Activated CD4-positive, alpha-beta T cell treated with anti-CD3 and anti-CD28 coated beads, Interleukin-2, amount 10 ng/mL, durations not matched to agents 24 days and 14 days (primary cell): Measurements from ENCODE around the gene BMPR1B. TPM values are rescaled to one million over a fixed set of nuclear protein-coding genes. Genes with fewer than 3 reads are reported as not detected.

Experiments used
- DNase-seq: peaks from one replicate; pipeline ENCODE4 v3.0.0; 2022
- H3K27ac Mint-ChIP-seq: one replicate; pipeline ENCODE4 v1.8.0; 2022; ENCODE audit warnings: mild to moderate bottlenecking, mixed read lengths
- H3K27me3 Mint-ChIP-seq: one replicate; pipeline ENCODE4 v1.8.0; 2022; ENCODE audit warnings: mixed read lengths
- H3K36me3 Mint-ChIP-seq: one replicate; pipeline ENCODE4 v1.8.0; 2022; ENCODE audit warnings: low read depth, mild to moderate bottlenecking, mixed read lengths
- H3K4me1 Mint-ChIP-seq: one replicate; pipeline ENCODE4 v1.8.0; 2021; ENCODE audit warnings: mixed read lengths
- H3K4me3 Mint-ChIP-seq: one replicate; pipeline ENCODE4 v1.8.0; 2022; ENCODE audit warnings: mild to moderate bottlenecking, moderate library complexity, mixed read lengths
- H3K9me3 Mint-ChIP-seq: one replicate; pipeline ENCODE4 v1.8.0; 2021; ENCODE audit warnings: mixed read lengths
- intact Hi-C: fragments of 100-400 bp; cut with micrococcal nuclease; formaldehyde crosslinking; loops from one replicate; pipeline ENCODE4 v1.15.1; 2023
- total RNA-seq: library from RNA; stranded (reverse); gene quantifications from 2 replicates; pipeline ENCODE4 v1.2.3, GENCODE V29; 2022

BMPR1B gene
- total RNA-seq, 1 donor from 2014 or later: not detected

- Mint-ChIP-seq H3K36me3 (no peaks in the 10 kb centered on the region), H3K27ac (no peak overlapping the region), H3K4me3 (no peak overlapping the region), H3K9me3 (no peaks in the 10 kb centered on the region), H3K4me1 (no peaks in the 10 kb centered on the region), H3K27me3 (peaks cover 4% of the 10 kb centered on the region)
- intact Hi-C loops: no loop called here
- DNase-seq: no peak
These were observed 13.9 kb upstream of the BMPR1B start for GRCh38 chr4:94743838-94744237.

GRCh38 chr4:94744850-94745249, 12.9 kb upstream of the BMPR1B start:
- Mint-ChIP-seq H3K4me1 (no peaks in the 10 kb centered on the region), H3K4me3 (no peak overlapping the region), H3K27me3 (peaks cover 4% of the 10 kb centered on the region), H3K9me3 (no peaks in the 10 kb centered on the region), H3K36me3 (no peaks in the 10 kb centered on the region), H3K27ac (no peak overlapping the region)
- intact Hi-C loops: no loop called here
- DNase-seq: no peak

GRCh38 chr4:94746746-94747145, 11.0 kb upstream of the BMPR1B start:
- no peak overlapping the region for H3K27ac Mint-ChIP-seq
- no peak for DNase-seq
- no peaks in the 10 kb centered on the region for H3K9me3 Mint-ChIP-seq
- no peaks in the 10 kb centered on the region for H3K36me3 Mint-ChIP-seq
- intact Hi-C loops: no loop called here
- H3K4me3 Mint-ChIP-seq: no peak overlapping the region
- H3K4me1 Mint-ChIP-seq: no peaks in the 10 kb centered on the region
- H3K27me3 Mint-ChIP-seq: peaks cover 6% of the 10 kb centered on the region

- peak overlapping the region; percentile 75 for H3K4me3 Mint-ChIP-seq
- DNase-seq: no peak
- peaks cover 73% of the 10 kb centered on the region for H3K27me3 Mint-ChIP-seq
- H3K36me3 Mint-ChIP-seq: peaks cover 2% of the 10 kb centered on the region
- no peaks in the 10 kb centered on the region for H3K9me3 Mint-ChIP-seq
- H3K4me1 Mint-ChIP-seq: peaks cover 4% of the 10 kb centered on the region
- H3K27ac Mint-ChIP-seq: no peak overlapping the region
- intact Hi-C loops: no loop called here
These were observed 465 bp downstream of the BMPR1B start for GRCh38 chr4:94758141-94758699.

- peak overlapping the region; percentile 75 for H3K4me3 Mint-ChIP-seq
- peaks cover 2% of the 10 kb centered on the region for H3K36me3 Mint-ChIP-seq
- peaks cover 4% of the 10 kb centered on the region for H3K4me1 Mint-ChIP-seq
- no peak for DNase-seq
- no peaks in the 10 kb centered on the region for H3K9me3 Mint-ChIP-seq
- peak overlapping the region; percentile 62 for H3K27ac Mint-ChIP-seq
- H3K27me3 Mint-ChIP-seq: peaks cover 71% of the 10 kb centered on the region
- intact Hi-C loops: no loop called here
These were observed 1.1 kb downstream of the BMPR1B start for GRCh38 chr4:94758700-94759399.

GRCh38 chr4:94759767-94760211, 2.0 kb downstream of the BMPR1B start:
- Mint-ChIP-seq H3K4me1 (peaks cover 4% of the 10 kb centered on the region), H3K27me3 (peaks cover 65% of the 10 kb centered on the region), H3K9me3 (no peaks in the 10 kb centered on the region), H3K27ac (no peak overlapping the region), H3K4me3 (no peak overlapping the region), H3K36me3 (peaks cover 2% of the 10 kb centered on the region)
- no peak for DNase-seq
- intact Hi-C loops: no loop called here

GRCh38 chr4:94762326-94762725, 4.6 kb downstream of the BMPR1B start:
- Mint-ChIP-seq H3K4me3 (no peak overlapping the region), H3K4me1 (peaks cover 4% of the 10 kb centered on the region), H3K27ac (no peak overlapping the region), H3K27me3 (peaks cover 43% of the 10 kb centered on the region), H3K9me3 (no peaks in the 10 kb centered on the region), H3K36me3 (peaks cover 2% of the 10 kb centered on the region)
- no peak for DNase-seq
- intact Hi-C loops: no loop called here

GRCh38 chr4:94763005-94763404, 5.2 kb downstream of the BMPR1B start:
- no peak overlapping the region for H3K27ac Mint-ChIP-seq
- peaks cover 4% of the 10 kb centered on the region for H3K4me1 Mint-ChIP-seq
- H3K27me3 Mint-ChIP-seq: peaks cover 40% of the 10 kb centered on the region
- no peak overlapping the region for H3K4me3 Mint-ChIP-seq
- H3K36me3 Mint-ChIP-seq: peaks cover 2% of the 10 kb centered on the region
- DNase-seq: no peak
- intact Hi-C loops: no loop called here
- H3K9me3 Mint-ChIP-seq: no peaks in the 10 kb centered on the region

- H3K27me3 Mint-ChIP-seq: peaks cover 41% of the 10 kb centered on the region
- no peak overlapping the region for H3K27ac Mint-ChIP-seq
- intact Hi-C loops: no loop called here
These were observed 5.7 kb downstream of the BMPR1B start for GRCh38 chr4:94763500-94763899.

GRCh38 chr4:94764069-94764468, 6.3 kb downstream of the BMPR1B start:
- Mint-ChIP-seq H3K36me3 (no peaks in the 10 kb centered on the region), H3K4me1 (no peaks in the 10 kb centered on the region), H3K9me3 (no peaks in the 10 kb centered on the region), H3K4me3 (no peak overlapping the region), H3K27me3 (peaks cover 36% of the 10 kb centered on the region), H3K27ac (no peak overlapping the region)
- intact Hi-C loops: no loop called here
- DNase-seq: no peak

More at GRCh38 chr4:94763500-94763899, 5.7 kb downstream of the BMPR1B start:
- H3K4me3 Mint-ChIP-seq: no peak overlapping the region
- no peak for DNase-seq
- no peaks in the 10 kb centered on the region for H3K9me3 Mint-ChIP-seq
- peaks cover 4% of the 10 kb centered on the region for H3K4me1 Mint-ChIP-seq
- H3K36me3 Mint-ChIP-seq: peaks cover 2% of the 10 kb centered on the region

GRCh38 chr4:94765174-94765573, 7.4 kb downstream of the BMPR1B start:
- Mint-ChIP-seq H3K4me1 (no peaks in the 10 kb centered on the region), H3K4me3 (no peak overlapping the region), H3K27me3 (peaks cover 25% of the 10 kb centered on the region), H3K36me3 (no peaks in the 10 kb centered on the region), H3K9me3 (no peaks in the 10 kb centered on the region), H3K27ac (no peak overlapping the region)
- no peak for DNase-seq
- intact Hi-C loops: no loop called here

GRCh38 chr4:94765648-94766047, 7.9 kb downstream of the BMPR1B start:
- no peak overlapping the region for H3K4me3 Mint-ChIP-seq
- no peaks in the 10 kb centered on the region for H3K36me3 Mint-ChIP-seq
- peaks cover 22% of the 10 kb centered on the region for H3K27me3 Mint-ChIP-seq
- H3K9me3 Mint-ChIP-seq: no peaks in the 10 kb centered on the region
- intact Hi-C loops: no loop called here
- H3K27ac Mint-ChIP-seq: no peak overlapping the region
- DNase-seq: no peak
- no peaks in the 10 kb centered on the region for H3K4me1 Mint-ChIP-seq

GRCh38 chr4:94766856-94767255, 9.1 kb downstream of the BMPR1B start:
- Mint-ChIP-seq H3K27ac (no peak overlapping the region), H3K4me1 (no peaks in the 10 kb centered on the region), H3K36me3 (no peaks in the 10 kb centered on the region), H3K9me3 (no peaks in the 10 kb centered on the region), H3K4me3 (no peak overlapping the region), H3K27me3 (peaks cover 12% of the 10 kb centered on the region)
- DNase-seq: no peak
- intact Hi-C loops: no loop called here

GRCh38 chr4:94767446-94767845, 9.7 kb downstream of the BMPR1B start:
- no peaks in the 10 kb centered on the region for H3K4me1 Mint-ChIP-seq

GRCh38 chr4:94782707-94783106, 25.0 kb downstream of the BMPR1B start:
- no peak overlapping the region for H3K4me3 Mint-ChIP-seq

More at GRCh38 chr4:94767446-94767845, 9.7 kb downstream of the BMPR1B start:
- Mint-ChIP-seq H3K9me3 (no peaks in the 10 kb centered on the region), H3K27me3 (peaks cover 9% of the 10 kb centered on the region), H3K36me3 (no peaks in the 10 kb centered on the region), H3K27ac (no peak overlapping the region), H3K4me3 (no peak overlapping the region)
- intact Hi-C loops: no loop called here
- no peak for DNase-seq

More at GRCh38 chr4:94782707-94783106, 25.0 kb downstream of the BMPR1B start:
- H3K36me3 Mint-ChIP-seq: no peaks in the 10 kb centered on the region
- no peak overlapping the region for H3K27ac Mint-ChIP-seq
- intact Hi-C loops: no loop called here
- H3K9me3 Mint-ChIP-seq: no peaks in the 10 kb centered on the region
- H3K27me3 Mint-ChIP-seq: no peaks in the 10 kb centered on the region
- no peaks in the 10 kb centered on the region for H3K4me1 Mint-ChIP-seq
- no peak for DNase-seq
